ENCODE measurements around the gene LIMCH1.

The LIMCH1 gene

GRCh38 chr4:41744572-41745291, 206.8 kb downstream of the LIMCH1 start:
- H3K36me3 Mint-ChIP-seq: no peaks in the 10 kb centered on the region
- no peak for DNase-seq (ENCODE audit: low spot score in 2 of 2)
- no peaks in the 10 kb centered on the region for H3K4me1 Mint-ChIP-seq
- H3K9me3 Mint-ChIP-seq: no peaks in the 10 kb centered on the region
- H3K27ac Mint-ChIP-seq: no peak overlapping the region
- ATAC-seq: no peak
- H3K4me3 Mint-ChIP-seq: no peak overlapping the region

DNA sequence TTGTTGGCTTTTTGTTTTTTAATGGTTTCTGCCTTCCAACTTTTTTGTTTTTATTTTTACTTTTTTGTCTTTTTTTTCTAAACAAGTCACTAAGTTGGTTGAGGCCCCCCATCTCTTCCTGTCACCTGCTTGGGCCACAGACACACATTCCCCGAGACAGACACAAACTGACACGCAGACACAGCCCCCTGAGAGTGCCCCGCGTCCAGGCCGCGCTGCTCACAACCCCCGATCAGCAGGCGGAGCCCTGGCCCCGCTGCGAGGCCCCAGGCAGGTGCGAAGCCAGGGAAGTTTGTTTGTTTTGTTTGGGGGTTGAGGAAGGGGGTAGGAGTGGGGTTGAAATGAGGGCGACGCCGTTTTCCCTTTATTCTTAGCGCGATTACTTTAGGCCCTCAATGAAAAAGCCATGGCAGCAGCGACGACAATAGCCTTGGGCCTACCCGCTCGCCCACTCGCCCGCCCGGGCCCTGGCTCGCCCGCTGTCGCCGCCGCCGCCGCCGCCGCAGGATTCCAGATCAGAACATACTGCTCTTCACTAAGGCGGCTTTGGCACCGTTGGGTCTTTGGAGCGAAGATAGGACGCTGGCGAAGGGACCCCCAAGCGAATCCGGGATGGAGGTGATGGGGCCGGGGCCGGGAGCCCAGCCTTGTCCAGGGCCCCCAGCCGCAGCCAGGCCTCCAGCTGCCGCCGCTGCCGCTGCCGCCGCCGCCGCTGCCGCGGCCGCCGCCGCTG, 207.5 kb downstream of the LIMCH1 start:
- H3K36me3 Mint-ChIP-seq: no peaks in the 10 kb centered on the region
- no peak for ATAC-seq
- DNase-seq (ENCODE audit: low spot score in 2 of 2): no peak
- no peak overlapping the region for H3K4me3 Mint-ChIP-seq
- H3K4me1 Mint-ChIP-seq: no peaks in the 10 kb centered on the region
- no peak overlapping the region for H3K27ac Mint-ChIP-seq
- no peaks in the 10 kb centered on the region for H3K9me3 Mint-ChIP-seq

DNA sequence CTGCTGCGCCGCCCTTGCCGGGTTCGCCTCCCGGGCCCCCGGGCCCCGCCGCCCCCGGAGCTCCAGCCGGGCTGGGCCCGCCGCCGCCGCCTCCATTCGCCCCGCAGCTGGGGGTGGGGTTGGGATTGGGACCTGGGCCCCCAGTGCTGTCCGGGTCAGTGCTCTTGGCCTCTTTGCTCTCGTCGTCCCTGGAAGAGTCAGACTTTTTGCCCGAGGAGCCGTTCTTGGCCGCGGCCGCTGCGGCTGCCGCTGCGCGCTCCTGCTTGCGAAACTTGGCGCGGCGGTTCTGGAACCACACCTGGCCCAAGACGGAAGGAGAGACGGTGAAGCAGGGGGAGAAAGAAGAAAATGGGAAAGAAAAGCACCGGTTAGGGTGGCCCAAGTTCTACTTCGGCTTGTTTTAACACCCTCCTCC, 208.1 kb downstream of the LIMCH1 start:
- no peaks in the 10 kb centered on the region for H3K36me3 Mint-ChIP-seq
- no peak overlapping the region for H3K27ac Mint-ChIP-seq
- H3K9me3 Mint-ChIP-seq: no peaks in the 10 kb centered on the region
- H3K4me3 Mint-ChIP-seq: no peak overlapping the region
- no peaks in the 10 kb centered on the region for H3K4me1 Mint-ChIP-seq
- DNase-seq (ENCODE audit: low spot score in 2 of 2) (no peak), ATAC-seq (no peak)

DNA sequence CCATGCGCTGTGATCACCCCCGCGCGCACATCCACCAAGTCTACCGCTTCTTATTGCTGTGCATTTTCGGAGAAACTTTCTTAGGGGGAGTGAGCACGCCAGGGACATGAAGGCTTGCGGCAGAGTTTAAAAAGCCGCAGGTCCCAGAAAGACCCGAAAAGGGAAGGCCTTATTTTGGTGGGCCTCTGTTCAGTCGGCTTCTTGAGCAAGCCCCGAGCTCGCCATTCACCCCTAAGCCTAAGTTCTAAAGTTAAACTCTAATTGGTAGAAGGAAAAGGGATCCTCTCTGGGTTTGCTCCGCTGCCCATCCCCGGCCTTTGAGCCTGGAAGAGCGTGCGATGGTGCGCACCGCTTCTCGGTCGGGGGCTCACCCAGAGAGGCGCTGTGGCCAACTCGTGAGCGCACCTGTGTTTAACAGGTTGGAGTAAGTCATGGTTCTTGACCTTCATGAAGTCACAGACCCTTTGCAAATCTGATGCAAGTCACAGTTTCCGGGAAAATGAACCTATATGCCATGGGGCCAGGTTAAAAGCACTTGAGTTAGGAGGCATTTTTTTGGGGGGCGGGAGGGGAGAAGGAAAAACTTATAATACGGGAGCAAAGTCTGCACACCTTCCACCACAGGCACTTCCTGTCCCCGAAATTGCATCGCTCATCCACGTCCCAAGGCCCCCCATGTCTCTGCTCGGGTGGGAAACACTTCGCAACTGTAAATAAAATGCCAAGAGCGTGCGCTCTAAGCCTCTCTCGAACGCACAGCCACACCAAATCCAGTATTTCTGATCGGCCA, 208.7 kb downstream of the LIMCH1 start:
- ATAC-seq (no peak), DNase-seq (ENCODE audit: low spot score in 2 of 2) (no peak)
- H3K4me3 Mint-ChIP-seq: no peak overlapping the region
- H3K27ac Mint-ChIP-seq: no peak overlapping the region
- H3K9me3 Mint-ChIP-seq: no peaks in the 10 kb centered on the region
- no peaks in the 10 kb centered on the region for H3K4me1 Mint-ChIP-seq
- H3K36me3 Mint-ChIP-seq: no peaks in the 10 kb centered on the region

GRCh38 chr4:41747230-41748055, 209.5 kb downstream of the LIMCH1 start:
- no peak for ATAC-seq
- H3K9me3 Mint-ChIP-seq: no peaks in the 10 kb centered on the region
- no peak overlapping the region for H3K4me3 Mint-ChIP-seq
- H3K4me1 Mint-ChIP-seq: no peaks in the 10 kb centered on the region
- H3K36me3 Mint-ChIP-seq: no peaks in the 10 kb centered on the region
- H3K27ac Mint-ChIP-seq: no peak overlapping the region
- DNase-seq (ENCODE audit: low spot score in 2 of 2): no peak

DNA sequence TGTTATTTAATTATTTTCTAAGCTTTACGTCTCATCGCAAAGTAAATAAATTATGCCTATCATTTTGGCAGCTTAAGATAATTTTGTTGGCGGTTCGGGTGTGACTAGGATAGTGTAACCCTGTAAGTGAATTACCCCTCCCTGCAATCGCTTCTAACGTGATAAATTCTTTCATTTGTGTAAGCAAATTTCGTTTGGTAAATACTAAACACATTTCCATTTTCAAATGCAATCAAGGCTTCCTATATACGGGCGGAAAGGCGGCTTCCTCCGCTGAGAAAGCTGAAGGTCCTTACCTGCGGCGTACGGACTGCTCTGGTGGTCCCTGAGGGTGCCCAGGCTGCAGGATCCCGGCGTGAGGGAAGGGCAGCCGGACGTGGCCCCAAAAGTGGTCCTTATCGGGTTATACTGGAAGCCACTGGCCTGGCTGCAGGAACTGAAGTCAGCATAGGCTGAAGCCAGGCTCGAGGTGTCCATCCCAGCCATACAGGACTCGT, 210.2 kb downstream of the LIMCH1 start:
- H3K4me1 Mint-ChIP-seq: no peaks in the 10 kb centered on the region

GRCh38 chr4:41748571-41749475, 210.9 kb downstream of the LIMCH1 start, which contains the start of gene PHOX2B:
PHOX2B (minus strand) TSS chr4:41748725; CDS start chr4:41748610, 115 bp downstream.
- Mint-ChIP-seq H3K4me1 (no peaks in the 10 kb centered on the region), H3K9me3 (no peaks in the 10 kb centered on the region), H3K4me3 (no peak within 1 kb of the TSS), H3K27ac (no peak within 1 kb of the TSS), H3K36me3 (no peaks in the 10 kb centered on the region)
- DNase-seq (ENCODE audit: low spot score in 2 of 2) (no peak), ATAC-seq (no peak)

More for the DNA sequence above, 210.2 kb downstream of the LIMCH1 start:
- ATAC-seq (no peak), DNase-seq (ENCODE audit: low spot score in 2 of 2) (no peak)
- H3K9me3 Mint-ChIP-seq: no peaks in the 10 kb centered on the region
- H3K4me3 Mint-ChIP-seq: no peak overlapping the region
- no peak overlapping the region for H3K27ac Mint-ChIP-seq
- no peaks in the 10 kb centered on the region for H3K36me3 Mint-ChIP-seq

DNA sequence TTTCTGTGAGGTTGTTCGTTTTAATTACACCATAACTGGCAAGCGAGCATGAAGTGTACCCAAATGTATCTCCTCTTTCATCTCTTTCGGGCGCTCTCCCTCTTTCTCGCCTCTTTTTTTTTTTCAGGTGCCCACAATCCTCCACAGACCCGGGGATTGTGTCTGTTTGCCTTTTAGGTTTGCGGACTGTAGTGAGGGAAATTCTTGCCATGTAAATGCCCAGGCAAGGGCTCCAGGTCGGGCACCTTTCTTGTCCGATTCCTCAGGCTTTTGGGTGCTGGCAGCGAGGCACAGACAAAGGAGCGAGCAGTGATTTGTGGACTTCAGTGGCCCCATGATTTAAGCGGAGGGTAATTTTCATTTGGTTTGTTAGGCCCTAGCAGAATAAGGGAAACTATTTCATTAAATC, 211.7 kb downstream of the LIMCH1 start:
- no peaks in the 10 kb centered on the region for H3K36me3 Mint-ChIP-seq
- ATAC-seq: no peak
- H3K27ac Mint-ChIP-seq: no peak overlapping the region
- H3K4me1 Mint-ChIP-seq: no peaks in the 10 kb centered on the region
- H3K4me3 Mint-ChIP-seq: no peak overlapping the region
- no peaks in the 10 kb centered on the region for H3K9me3 Mint-ChIP-seq
- no peak for DNase-seq (ENCODE audit: low spot score in 2 of 2)

All from stimulated activated effector memory CD8-positive, alpha-beta T cell treated with anti-CD3 and anti-CD28 coated beads, Interleukin-12 subunit alpha, Interleukin-12 subunit beta, amount 100 ng/mL, for 72 hours (primary cell).